ENCODE measurements around the gene PPP1R1C. TPM values are rescaled to one million over a fixed set of nuclear protein-coding genes. Genes with fewer than 3 reads are reported as not detected.

PPP1R1C gene
- total RNA-seq, 6 donors from 2014 or later, result 2.6 to 13.6 (median 10.9) TPM; not detected in 1

- Histone ChIP-seq H3K4me1 (no peaks in the 10 kb centered on the region), H3K27me3 (no peaks in the 10 kb centered on the region), H3K27ac (no peak overlapping the region), H3K9me3 (no peaks in the 10 kb centered on the region), H3K36me3 (no peaks in the 10 kb centered on the region), H3K4me3 (no peak overlapping the region)
- ATAC-seq (ENCODE audit: low FRiP score in 2 of 2), result no peak
- TF ChIP-seq POLR2AphosphoS5 (IDR thresholded peaks at IDR 0.05) (no peak), POLR2A (IDR thresholded peaks at IDR 0.05) (no peak), CTCF (IDR thresholded peaks at IDR 0.05) (no peak), EP300 (IDR thresholded peaks at IDR 0.05) (no peak)
- no peak for DNase-seq
- WGBS, 2 donors, result 70 to 74% methylated on average over 2 of the region's 2 CpGs
Measured at GRCh38 chr2:182166841-182167240, 181.2 kb downstream of the PPP1R1C start.

Small RNA genes lying within 50 kb of the gene (small RNA-seq; reads per million reads assigned to genes)
- 0 to 0.18 (median 0.07) reads per million in 4 donors for gene RNA5SP113

Other genes with a start within 250 kb of the PPP1R1C start
- 100 to 1,000 TPM; 125 to 770 (median 214) TPM for gene ITPRID2, start 94.1 kb upstream of the PPP1R1C start, total RNA-seq